ENCODE measurements around the gene SLF1.

DNA sequence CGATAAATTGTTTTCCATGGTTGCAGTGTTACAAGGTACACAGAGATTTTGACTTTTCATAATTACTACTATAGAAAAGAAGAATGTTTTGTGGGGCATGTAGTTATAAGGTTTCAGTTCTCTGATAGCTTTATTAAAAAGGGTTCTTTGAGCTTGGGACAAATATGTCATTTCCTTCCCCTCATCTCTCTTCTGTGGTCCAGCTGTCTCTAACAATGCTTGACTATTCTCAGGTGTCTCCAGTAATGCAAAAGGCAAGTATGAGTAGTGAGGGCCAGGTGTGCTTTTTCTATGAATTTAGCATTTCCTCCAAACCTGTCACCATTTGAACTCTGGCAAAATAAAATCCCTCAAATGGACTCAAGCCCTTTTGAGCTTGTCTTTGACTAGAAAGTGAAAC lies 84.3 kb downstream of the SLF1 start:
- TF ChIP-seq, protein P1, sequence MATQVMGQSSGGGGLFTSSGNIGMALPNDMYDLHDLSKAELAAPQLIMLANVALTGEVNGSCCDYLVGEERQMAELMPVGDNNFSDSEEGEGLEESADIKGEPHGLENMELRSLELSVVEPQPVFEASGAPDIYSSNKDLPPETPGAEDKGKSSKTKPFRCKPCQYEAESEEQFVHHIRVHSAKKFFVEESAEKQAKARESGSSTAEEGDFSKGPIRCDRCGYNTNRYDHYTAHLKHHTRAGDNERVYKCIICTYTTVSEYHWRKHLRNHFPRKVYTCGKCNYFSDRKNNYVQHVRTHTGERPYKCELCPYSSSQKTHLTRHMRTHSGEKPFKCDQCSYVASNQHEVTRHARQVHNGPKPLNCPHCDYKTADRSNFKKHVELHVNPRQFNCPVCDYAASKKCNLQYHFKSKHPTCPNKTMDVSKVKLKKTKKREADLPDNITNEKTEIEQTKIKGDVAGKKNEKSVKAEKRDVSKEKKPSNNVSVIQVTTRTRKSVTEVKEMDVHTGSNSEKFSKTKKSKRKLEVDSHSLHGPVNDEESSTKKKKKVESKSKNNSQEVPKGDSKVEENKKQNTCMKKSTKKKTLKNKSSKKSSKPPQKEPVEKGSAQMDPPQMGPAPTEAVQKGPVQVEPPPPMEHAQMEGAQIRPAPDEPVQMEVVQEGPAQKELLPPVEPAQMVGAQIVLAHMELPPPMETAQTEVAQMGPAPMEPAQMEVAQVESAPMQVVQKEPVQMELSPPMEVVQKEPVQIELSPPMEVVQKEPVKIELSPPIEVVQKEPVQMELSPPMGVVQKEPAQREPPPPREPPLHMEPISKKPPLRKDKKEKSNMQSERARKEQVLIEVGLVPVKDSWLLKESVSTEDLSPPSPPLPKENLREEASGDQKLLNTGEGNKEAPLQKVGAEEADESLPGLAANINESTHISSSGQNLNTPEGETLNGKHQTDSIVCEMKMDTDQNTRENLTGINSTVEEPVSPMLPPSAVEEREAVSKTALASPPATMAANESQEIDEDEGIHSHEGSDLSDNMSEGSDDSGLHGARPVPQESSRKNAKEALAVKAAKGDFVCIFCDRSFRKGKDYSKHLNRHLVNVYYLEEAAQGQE (IDR thresholded peaks at IDR 0.05; ENCODE audit: insufficient read depth in 1 of 2, low read depth in 2 of 2, low read length in 2 of 2) = no peak
- no peak for TF ChIP-seq POLR2AphosphoS5 (IDR thresholded peaks at IDR 0.05; ENCODE audit: low read depth, low read length)
- TF ChIP-seq TAF1 (IDR thresholded peaks at IDR 0.05; ENCODE audit: borderline replicate concordance, insufficient read depth, low read length) = no peak

Data from PFSK-1 (cell line).